RPMI7951 (cell line): ENCODE measurements around the gene ZNF469. TPM values are rescaled to one million over a fixed set of nuclear protein-coding genes. Genes with fewer than 3 reads are reported as not detected.

ENCODE experiments used
- DNase-seq: peaks from one replicate; pipeline ENCODE4 v3.0.0-alpha.2; 2012; ENCODE audit warnings: low read depth
- total RNA-seq: library from RNA; depleted of rRNA; stranded (reverse); fragments of >200 nt; shearing (Covaris generic); gene quantifications from 2 replicates; pipeline ENCODE4 v1.2.3, GENCODE V29; 2014

ZNF469 gene
- total RNA-seq, 1 experiment from 2014 or later = 0.12 TPM

DNA sequence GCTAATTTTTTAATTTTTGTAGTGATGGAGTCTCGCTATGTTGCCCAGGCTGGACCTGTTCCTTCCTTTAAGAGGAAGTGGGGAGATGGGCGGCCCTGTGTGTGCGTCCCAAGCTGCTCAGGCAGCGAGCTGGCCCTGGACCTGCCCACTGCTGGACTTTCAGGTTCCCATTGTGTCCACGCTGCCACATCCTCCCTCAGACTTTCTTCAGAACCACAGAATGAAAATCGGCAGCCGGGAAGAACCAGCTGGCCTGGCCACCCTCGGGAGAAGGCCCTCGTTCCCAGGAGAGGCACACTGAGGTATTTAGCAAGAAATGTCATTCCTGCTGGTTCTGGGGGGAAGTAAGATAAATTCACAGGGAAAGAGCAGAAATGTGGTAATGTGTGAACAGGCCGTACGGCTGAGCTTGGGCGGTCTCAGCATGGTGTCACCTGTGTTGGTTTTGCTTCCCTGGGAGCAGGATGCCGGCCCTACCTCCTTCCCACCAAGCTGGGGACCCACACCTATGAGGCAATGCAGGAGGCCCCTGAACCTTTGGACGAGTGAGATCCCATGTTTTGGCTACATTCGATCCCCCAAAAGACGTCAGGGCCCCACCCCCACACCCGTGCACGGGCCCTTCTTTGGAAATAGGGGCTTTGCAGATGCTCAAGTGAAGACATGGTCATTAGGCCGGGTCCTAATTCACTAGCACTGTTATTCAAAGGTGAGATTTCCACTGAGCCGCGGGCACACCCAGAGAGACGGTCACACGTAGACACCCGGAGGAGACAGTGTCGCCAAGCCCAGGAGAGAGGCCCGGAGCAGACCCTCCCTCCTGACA, 35.9 kb upstream of the ZNF469 start:
- no peak for DNase-seq

DNA sequence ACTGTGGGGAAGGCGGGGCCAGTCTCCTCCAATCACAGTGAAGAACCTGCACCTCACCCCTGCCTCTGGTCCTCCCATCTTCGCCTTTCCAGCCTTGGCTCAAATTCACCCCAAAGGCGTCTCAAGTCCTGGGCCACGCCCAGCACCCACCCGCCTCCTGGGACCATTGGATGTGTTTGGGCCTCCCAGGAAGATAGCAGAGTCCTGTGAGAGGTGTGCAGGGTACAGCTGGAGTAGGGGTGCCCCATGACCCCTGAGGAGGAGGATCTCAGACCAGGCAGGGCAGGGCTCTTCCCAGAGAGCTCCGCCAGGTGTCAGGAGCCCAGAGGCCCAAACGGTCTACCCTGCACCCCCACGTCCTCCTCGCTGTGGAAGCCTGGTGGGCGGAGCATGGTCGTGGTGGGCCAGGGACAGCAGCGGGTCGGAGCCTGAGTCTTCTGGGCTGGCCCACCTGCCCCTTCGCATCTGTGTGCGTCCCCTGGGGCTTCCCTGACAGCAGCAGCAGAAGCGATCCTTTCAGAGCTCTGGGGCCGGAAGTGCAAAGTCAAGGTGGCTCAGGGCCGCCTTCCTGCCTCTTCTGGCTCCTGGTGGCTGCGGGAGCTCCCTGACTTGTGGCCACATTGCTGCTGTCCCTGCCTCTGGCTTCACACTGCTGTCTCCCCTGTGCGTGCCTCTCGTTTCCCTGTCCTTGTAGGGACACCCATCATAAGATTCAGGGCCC, 34.9 kb upstream of the ZNF469 start:
- DNase-seq = no peak

DNA sequence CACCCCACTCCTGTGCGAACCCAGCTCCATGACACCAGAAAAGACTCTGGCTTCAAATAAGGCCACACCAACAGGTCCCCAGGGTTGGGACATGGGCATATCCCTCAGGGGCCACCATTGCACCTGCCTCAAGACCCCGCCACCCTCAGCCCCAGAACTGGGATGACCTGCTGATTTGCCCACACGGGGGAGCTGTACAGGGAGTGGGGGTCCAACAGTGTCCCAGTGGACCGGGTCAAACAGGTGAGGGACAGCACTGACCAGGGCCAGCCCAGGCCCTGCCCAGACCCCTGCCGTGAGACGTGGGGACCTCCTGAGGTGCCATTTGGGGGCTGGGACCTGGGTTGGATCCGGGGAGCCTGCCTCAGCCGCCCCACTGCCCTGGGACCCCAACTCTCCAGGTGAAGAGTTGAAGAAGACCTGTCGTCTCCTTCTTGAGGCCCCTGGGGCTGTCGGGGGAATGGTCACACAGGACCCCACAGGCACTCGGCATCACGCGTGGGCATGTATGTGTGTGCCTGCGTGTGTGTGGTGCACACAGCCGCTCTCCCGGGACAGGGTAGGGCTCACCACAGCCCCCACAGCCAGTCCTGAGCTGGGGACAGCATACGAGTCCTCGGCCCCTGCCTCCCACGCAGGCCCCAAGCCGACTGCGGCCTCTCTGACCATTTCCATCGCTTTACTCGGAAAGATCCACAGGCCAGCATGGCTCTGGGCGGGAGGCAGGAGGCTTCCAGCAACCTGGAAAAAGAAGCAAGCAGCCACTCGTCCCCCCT, 34.2 kb upstream of the ZNF469 start:
- no peak for DNase-seq

DNA sequence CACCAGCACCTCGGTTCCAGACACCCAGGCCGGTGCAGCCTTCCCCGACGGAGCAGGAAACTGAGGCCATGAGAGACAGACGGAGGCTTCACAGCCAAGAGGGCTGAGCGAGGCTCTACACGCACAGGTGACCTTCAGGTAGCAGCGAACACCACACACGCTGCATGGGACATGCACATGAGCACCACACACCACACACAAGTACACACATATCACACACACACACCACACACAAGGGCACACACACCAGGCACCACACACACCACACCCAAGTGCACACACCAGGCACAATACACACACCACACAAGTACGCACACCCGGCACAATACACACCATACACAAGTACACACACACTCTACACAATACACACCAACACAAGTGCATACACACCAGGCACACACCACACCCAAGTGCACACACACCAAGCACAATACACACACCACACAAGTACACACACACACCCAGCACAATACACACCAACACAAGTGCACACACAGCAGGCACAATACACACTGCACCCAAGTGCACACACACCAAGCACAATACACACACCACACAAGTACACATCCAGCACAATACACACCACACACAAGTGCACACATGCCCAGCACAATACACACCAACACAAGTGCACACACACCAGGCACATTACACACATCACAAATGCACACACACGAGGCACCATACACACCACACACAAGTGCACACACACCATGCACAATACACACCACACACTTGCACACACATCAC, 33.4 kb upstream of the ZNF469 start:
- DNase-seq = no peak

DNA sequence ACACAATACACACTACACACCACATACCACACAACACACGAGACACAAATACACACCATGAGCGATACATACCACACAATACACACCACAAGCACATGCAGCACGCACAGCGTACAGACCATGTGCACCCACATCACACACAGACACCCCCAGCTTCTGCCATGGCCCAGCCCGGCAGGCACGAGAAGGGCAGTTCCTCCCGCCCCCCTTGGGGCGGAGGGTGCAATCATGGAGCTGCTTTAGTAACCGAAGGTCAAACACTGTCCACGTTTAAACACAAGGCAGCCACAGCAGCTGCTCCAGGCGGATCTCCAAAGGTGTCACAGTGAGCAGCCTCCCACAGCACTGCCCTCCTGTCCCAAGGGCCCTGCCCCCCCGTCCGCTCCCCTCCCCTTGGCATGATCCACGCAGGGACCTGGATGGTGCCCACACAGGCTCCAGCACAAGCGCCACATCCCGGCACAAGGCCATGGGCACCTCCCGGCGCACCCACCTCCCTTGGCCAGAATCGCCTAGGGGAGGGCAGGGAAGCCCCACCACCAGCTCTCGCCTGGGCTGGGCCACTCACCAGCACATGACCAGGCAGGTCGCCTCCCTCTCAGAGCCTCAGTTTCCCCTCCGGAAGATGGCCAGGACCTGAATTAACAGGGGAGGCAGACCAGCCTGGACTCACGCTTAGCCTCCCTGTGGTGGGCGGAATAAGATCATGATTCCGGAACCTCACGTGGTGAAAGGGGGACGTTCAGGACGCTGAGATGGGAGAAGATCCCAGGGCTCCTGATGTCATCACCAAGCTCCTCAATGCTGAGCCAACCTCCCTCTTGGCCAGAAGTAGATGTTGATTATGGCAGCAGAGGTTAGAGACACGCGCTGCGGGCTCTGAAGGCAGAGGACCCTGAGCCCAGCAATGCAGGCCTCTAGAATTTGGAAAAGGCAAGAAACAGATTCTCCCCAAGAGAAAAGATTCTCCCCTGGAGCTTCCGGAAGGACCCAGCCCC, 32.6 kb upstream of the ZNF469 start:
- DNase-seq = no peak

- DNase-seq = no peak
Measured at GRCh38 chr16:88350922-88351321, 31.8 kb upstream of the ZNF469 start.

GRCh38 chr16:88351491-88352101, 31.2 kb upstream of the ZNF469 start:
- DNase-seq = no peak

DNA sequence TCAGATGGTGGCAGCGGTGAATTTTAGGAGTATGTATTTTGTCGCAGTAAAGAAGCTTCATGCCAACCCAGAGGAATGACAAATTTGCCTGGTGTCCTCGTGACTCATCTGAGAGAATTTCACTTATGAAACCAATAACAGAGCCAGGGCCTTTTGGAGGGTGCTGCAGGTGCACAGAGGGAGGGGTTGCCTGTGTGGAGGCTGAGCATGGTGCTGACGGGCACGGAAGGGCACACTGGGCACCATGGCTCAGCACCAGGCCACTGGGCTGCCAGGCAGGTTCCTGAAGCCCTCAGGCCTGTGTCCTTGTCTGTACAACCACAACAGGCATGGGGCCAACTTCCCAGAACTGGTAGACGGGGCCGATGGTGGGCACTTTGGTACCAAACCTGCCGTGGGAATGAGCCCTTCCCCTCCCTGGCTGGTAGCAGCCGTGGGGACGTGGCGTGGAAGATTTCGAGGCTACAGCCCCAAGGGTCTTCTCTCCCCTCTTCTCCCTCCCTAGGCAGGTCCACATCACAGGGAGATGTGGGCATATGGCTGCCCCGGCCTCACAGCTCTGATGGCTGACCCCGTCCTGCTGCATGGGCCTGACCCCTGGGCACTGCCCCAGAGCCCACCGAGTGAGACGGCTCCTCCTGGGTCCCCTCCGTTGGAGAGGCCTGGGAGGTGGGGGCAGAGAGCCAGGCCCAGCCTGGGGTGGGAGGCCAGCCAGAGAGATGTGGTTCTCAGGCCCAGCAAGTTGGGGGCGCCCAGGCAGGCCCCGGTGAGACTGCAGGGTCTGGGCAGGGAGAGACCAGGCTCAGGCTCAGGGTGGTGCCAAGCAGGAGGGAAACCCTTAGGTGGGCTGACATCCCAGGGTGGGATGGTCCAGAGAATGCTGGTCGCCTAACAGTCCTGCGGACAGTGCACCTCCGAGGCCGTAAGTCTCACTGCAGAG, 30.2 kb upstream of the ZNF469 start:
- no peak for DNase-seq

- DNase-seq = no peak
Measured at GRCh38 chr16:88353232-88353631, 29.5 kb upstream of the ZNF469 start.

DNA sequence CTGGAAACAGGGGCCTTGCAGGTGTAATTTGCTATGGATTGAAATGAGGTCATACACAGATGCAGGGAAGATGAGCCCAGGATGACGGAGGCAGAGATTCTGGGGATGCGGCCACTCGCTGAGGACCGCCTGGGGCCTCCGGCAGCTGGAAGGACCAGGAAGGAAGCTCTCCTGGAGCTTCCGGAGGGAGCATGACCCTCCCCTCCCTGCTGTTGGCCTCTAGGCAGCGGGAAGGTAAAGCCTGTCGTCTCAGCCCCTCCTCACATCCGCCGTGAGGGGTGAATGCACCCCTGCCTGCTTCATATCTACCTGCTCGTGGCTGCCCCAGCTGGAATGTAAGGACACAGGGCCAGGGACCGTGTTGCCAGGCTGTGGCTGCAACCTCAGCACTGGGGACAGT, 29.1 kb upstream of the ZNF469 start:
- DNase-seq = no peak

GRCh38 chr16:88354229-88355092, 28.3 kb upstream of the ZNF469 start:
- no peak for DNase-seq

GRCh38 chr16:88355093-88355388, 27.7 kb upstream of the ZNF469 start:
- no peak for DNase-seq

DNA sequence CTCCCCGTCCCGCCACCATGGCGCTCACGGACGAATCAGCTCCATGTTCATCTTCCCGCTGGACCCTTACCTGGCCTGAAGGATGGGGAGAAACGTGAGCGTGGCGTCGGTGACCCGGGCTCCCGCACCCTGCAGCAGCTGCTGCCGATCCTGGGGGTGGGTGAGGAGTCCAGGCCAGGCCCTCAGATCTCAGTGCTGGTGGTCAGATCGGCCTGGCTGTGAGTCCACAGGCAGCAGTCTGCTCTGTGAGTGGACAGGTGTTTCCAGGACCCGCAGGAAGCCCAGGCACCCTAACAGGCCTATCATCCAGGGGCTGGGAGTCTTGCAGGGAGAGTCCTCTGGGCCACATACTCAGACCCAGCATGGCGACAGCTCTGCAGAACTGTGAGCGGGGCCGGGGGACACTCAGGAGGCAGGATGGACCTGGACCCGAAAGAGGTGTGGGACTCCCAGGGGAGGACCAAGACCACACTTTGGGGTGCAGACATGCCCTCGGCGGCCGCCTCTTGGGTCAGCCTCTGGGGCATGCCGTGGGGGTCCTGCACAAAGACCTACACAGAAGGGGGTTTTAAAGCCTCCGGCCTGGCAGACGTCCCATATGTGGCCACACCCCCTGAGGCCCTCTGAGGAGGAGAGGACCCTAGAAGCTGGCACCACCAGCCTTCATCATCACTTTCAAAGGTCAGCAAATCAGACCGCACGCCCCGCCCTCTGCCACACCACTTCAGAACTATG, 27.2 kb upstream of the ZNF469 start:
- no peak for DNase-seq

DNA sequence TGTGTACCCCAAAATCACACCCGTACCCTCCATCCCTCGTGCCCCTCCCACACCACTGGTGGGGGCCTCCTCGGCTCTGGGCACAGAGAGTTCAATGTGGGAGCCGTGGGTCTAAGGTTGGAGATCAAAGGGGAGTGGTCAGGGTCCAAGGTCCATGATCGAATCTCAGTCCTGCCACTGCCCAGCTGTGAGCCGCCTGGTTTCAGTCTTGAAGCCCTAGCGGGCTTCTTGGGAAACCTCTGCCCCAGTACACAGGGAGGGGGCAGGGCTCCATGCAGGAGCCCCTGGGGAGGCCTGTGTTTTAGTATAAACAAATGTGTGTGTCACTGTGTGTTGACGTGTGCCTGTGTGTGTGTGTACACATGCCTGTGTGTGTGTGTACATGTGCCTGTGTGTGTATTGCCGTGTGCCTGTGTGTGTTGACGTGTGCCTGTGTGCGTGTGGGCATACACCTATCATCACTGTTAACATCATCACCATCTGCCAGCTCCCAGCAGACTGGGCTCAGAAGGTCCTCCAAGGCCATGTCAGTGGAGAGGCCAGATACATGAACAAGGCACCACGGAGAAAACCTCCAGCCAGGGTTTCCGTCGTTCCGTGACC, 26.5 kb upstream of the ZNF469 start:
- no peak for DNase-seq

- DNase-seq = no peak
Measured at GRCh38 chr16:88356727-88357199, 26.0 kb upstream of the ZNF469 start.

DNA sequence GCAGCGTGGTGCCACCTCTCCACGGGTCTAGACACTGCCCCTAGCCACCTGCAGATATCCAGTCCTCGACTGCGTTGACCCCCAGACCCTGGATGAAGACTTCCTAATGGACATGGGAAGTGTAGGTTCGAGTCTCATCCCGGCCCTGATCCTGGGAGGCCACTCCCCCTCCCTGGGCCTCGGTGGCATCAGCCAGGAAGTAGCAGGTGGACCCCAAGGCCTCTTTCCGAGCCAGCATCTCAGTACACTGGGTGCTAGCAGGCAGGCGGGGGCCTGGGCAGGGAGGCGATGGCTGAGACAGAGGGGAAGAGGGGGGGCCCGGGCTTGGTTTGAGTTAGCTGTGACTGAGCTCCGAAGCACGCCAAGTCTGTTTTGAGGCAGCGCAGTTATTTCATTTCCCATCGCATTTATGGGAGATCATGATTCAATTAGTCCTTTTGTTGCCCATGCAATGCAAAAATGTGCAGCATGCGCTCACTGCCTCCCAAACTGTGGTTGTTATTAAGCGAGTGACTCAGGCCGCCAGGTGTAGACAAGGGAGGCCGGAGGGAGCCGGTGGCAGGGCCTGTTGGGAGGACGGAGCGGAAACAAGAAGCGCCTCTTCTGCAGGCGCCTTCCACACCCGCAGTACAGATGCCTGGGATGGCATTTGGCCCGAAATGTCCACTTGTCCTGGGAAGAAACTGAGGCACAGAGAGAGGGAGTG, 25.3 kb upstream of the ZNF469 start:
- peak; percentile 83 for DNase-seq
